Skeletal muscle tissue (tissue), 4 donors: Measurements from ENCODE around the gene POLD2. TPM values are rescaled to one million over a fixed set of nuclear protein-coding genes. Genes with fewer than 3 reads are reported as not detected.
A peak's percentile ranks its signal among the peaks of the same experiment; 100 is the strongest.

Experiments
- H3K27ac ChIP-seq: one replicate; pipeline ENCODE4 v1.7.0; 2013; ENCODE audit warnings: mild to moderate bottlenecking, low read depth, low read length, inconsistent platforms
- H3K27me3 ChIP-seq, 3 donors: one replicate each; pipeline ENCODE4 v1.7.0; 2013; ENCODE audit warnings: low read length in 3 of 3; ENCODE audit not compliant: control insufficient read depth in 3 of 3, insufficient read depth in 3 of 3
- H3K36me3 ChIP-seq, 3 donors: one replicate each; pipeline ENCODE4 v1.7.0; 2013; ENCODE audit warnings: low read length in 3 of 3; ENCODE audit not compliant: control insufficient read depth in 3 of 3, insufficient read depth in 3 of 3
- H3K4me1 ChIP-seq, 3 donors: one replicate each; pipeline ENCODE4 v1.7.0; 2013; ENCODE audit warnings: low read length in 3 of 3, mild to moderate bottlenecking in 3 of 3; ENCODE audit not compliant: control insufficient read depth in 3 of 3, insufficient read depth in 3 of 3
- H3K4me3 ChIP-seq, 3 donors: one replicate each; pipeline ENCODE4 v1.7.0; 2013; ENCODE audit warnings: low read length in 3 of 3
- H3K9ac ChIP-seq, 3 donors: one replicate each; pipeline ENCODE4 v1.7.0; 2013; ENCODE audit warnings: low read length in 3 of 3, mild to moderate bottlenecking in 3 of 3, moderate library complexity in 2 of 3, low read depth in 1 of 3
- H3K9me3 ChIP-seq, 3 donors: one replicate each; pipeline ENCODE4 v1.7.0; 2013; ENCODE audit warnings: low read length in 3 of 3; ENCODE audit not compliant: control insufficient read depth in 3 of 3
- total RNA-seq: library from RNA; depleted of rRNA; stranded (reverse); fragments of >200 nt; gene quantifications from one replicate; pipeline ENCODE4 v1.2.3, GENCODE V29; 2014
- donor health status: Osteomylitis.

Gene POLD2
- total RNA-seq, 1 donor from 2014 or later = 64.7 TPM

DNA sequence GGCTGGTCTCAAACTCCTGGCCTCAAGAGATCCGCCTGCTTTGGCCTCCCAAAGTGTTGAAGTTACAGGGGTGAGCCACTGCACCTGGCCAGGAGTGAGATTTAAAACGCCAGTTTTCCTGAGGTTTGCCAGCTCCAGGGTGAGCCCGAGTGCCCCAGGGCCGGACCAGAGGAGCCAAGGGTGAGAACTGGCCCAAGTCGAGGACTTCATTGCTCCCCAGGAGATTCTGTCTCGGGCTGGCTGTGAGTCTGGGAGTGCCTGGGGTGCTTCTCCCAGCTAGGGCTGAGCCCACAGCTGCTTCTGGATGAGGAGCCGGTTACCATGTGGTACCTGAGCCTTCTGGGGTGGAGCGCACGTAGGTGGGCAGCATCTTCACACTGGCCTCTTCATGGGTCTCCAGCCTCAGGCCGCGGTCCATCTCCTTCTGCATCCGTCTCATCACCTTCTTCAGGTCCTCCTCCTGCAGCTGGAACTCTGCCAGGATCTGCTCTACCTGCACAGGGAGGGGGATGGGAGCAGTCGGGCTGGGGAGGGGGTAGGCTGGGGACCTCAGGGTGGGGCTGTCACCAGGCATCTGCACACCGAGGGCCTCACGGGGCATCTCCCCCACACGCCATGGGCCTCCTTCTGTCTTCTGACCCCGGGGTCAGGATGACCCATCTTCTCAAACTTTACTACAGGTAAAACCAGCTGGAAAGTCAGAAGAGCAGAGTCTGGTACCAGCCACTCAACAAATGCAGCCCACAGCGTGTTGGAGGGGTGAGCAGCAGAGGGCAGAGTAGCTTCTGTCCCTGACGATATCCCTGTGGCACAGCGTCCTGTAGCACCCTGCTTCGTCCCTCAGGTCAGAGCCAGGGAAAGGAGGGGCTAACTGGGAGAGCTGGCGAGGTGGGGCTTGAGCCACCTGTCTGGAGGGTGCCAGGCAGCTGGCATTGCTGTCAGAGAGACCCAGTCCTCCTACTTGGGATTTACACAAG is 29.9 kb upstream of the POLD2 start:
- Histone ChIP-seq H3K27ac (no peak overlapping the region), H3K9ac (no peak overlapping the region), H3K4me3 (no peak overlapping the region), H3K9me3 (no peaks in the 10 kb centered on the region), H3K4me1 (peaks cover 0 to 10% (median 4%) of the 10 kb centered on the region in 3 donors), H3K27me3 (peaks cover 0 to 2% (median 0%) of the 10 kb centered on the region in 3 donors), H3K36me3 (no peaks in the 10 kb centered on the region)

DNA sequence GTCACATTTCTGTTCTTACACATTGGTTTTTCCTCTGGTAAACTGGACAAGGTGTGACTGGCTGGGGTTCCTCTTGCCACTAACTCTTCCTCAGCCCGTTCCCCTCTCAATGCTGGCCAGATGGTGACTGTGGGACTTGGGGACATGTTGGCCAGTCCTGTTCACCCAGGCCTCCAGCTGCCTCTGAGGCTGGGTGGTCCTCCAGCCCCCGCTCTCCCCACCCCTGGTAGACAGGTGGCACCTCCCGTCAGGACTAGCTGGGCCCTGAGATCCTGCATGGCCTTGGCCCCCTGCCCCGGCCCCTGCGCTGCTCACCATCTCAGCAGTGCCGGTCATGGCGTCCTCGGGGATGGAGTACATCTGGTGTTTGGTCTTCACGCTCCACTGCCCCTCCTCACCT is 28.6 kb upstream of the POLD2 start:
- H3K9ac ChIP-seq = no peak overlapping the region
- peaks cover 0 to 8% (median 7%) of the 10 kb centered on the region in 3 donors for H3K27me3 ChIP-seq
- H3K4me3 ChIP-seq = no peak overlapping the region
- no peaks in the 10 kb centered on the region for H3K9me3 ChIP-seq
- H3K27ac ChIP-seq = no peak overlapping the region
- no peaks in the 10 kb centered on the region for H3K36me3 ChIP-seq
- peaks cover 0 to 6% (median 3%) of the 10 kb centered on the region in 3 donors for H3K4me1 ChIP-seq

DNA sequence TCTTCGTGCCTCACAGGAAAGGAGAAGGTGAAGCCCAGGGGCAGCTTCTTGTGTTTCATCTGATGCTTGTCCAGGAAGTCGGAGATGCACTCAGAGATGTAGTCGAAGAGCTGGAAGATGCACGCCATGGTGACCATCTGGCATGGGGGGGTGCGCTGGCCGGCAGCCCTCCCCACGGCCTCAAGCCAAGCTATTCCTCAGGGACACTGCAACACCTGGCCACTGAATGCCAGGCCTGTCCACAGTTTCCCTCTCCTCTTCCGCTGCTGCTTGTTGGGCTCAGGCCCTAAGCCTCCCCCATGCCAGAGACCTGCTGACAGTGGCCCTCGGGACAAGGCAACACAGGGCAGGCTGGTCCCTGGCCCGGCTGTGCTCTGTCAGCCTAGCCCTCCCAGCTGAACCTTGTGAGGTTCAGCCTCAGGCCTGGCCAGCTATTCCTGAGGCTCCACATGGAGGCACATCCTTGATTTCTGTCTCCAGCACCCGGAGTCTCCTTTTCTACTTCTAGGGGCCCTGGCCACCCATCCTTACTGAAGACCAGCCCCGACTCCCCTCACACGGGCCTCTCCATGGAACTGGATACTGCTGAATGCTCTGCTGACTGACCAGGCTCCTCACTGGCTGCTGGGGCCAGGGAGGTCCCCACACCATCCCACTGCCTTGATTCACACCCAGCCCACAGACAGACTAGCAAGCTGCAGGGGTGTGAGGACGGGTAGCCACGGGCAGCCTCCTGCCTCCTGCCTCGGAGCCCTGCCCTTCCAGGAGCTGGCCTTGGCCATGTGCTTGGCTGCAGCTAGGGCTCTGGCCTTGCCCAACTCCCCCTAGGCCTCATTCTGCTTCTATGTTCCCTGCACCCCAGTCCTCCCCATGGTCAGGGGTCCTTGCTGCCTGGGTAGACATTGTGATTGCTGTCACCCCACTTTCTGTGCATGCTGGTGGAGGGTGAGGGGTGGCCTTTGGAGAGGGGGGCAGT is 27.9 kb upstream of the POLD2 start:
- no peak overlapping the region for H3K4me3 ChIP-seq
- H3K36me3 ChIP-seq = no peaks in the 10 kb centered on the region
- H3K9ac ChIP-seq = peak overlapping the region in 1 of 3 donors; percentile 8
- peaks cover 0 to 7% (median 6%) of the 10 kb centered on the region in 3 donors for H3K4me1 ChIP-seq
- no peaks in the 10 kb centered on the region for H3K9me3 ChIP-seq
- H3K27ac ChIP-seq = no peak overlapping the region
- peaks cover 3 to 8% (median 7%) of the 10 kb centered on the region in 3 donors for H3K27me3 ChIP-seq

DNA sequence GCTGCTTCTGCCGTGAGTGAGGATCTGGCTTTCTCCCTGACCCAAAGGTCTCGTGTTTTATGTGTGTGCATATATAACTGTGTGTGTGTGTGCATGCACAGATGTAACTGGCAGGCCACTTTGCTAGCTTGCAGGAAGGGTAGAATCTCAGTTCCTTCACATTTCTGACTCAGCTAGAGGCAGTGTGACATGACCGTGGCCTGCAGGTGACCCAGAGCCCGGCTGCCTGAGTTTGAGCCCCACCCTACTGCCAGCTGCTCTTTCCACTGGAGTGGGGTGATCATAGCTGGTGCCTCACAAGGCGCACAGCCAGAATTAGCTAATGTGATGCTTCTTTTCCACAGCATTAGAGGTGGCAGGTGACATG is 27.1 kb upstream of the POLD2 start:
- H3K27me3 ChIP-seq = peaks cover 5 to 11% (median 10%) of the 10 kb centered on the region in 3 donors
- H3K9me3 ChIP-seq = no peaks in the 10 kb centered on the region
- no peaks in the 10 kb centered on the region for H3K36me3 ChIP-seq
- H3K27ac ChIP-seq = no peak overlapping the region
- no peak overlapping the region for H3K4me3 ChIP-seq
- no peak overlapping the region for H3K9ac ChIP-seq
- peaks cover 0 to 11% (median 11%) of the 10 kb centered on the region in 3 donors for H3K4me1 ChIP-seq

DNA sequence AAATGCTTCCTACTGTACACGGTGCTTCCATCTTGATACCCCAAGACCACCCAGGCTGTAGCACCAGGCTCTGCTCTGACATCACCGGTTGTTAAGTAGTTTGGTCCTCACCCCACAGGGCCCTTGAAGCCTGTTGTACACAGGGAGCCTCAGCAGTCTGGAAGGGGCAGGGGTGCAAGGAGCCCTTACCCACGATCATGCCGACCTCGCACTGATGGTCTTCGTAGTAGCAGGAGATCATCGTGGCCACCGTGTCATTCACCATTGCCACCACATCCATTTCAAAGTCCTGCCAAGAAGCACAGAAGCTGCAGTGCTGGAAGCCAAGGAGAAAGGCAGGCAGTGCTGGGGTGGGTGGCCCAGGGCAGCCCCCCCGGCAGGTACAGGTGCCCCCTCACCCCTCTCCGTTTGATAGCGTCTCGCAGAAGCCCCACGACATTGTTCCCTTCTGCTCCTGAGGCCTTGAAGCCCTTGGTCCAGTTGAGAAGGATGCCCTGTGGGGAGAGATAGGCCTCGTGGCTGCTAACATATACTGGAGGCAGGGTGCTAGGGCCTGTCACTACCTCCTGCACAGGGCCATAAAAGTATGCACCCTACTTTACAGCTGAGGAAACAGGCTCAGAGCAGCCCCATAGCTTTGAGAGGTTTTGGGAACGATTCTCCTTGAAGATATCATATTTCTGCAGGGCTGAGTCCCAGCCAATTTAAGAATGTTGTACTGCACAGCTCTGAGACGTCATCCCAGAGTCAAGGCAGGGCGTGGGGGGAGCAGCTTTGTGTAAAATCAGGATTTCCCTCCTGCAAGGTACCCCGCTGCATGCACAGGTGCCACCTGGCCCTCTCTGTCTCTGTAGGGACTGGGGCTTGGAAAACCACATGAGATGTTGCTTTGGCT is 26.5 kb upstream of the POLD2 start:
- Histone ChIP-seq H3K9ac (no peak overlapping the region), H3K36me3 (no peaks in the 10 kb centered on the region), H3K9me3 (no peaks in the 10 kb centered on the region), H3K4me1 (peaks cover 0 to 15% (median 12%) of the 10 kb centered on the region in 3 donors), H3K4me3 (no peak overlapping the region), H3K27ac (no peak overlapping the region), H3K27me3 (peaks cover 11 to 17% (median 17%) of the 10 kb centered on the region in 3 donors)

DNA sequence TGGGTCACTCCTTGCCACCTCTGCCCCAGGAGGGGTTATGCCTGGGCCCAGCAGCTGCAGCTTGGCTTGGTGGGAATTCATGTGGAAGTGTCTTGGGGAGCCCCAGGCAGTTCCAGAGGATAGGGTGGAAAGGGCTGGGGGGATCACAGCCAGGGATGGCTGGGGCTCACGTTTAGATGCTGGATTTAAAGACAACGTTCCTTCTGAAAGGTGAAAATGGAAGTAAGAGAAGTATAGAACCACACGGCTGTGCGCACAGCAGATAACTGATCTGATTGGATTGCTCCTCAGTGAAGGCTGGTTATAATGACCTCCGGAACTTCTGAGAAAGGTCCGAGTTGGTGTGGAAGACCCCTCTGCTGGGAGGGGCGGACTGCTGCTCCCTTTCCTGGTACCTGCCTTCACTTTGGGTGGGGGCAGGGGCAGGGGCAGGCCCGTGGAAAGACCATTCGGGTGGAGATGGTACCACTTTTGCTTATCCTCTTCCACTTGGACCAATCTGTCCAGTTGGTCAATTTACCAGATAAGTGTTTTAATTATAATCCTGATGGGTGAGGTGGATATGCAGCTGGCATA is 25.7 kb upstream of the POLD2 start:
- H3K36me3 ChIP-seq = no peaks in the 10 kb centered on the region
- H3K9me3 ChIP-seq = no peaks in the 10 kb centered on the region
- no peak overlapping the region for H3K4me3 ChIP-seq
- H3K4me1 ChIP-seq = peaks cover 0 to 15% (median 12%) of the 10 kb centered on the region in 3 donors
- no peak overlapping the region for H3K9ac ChIP-seq
- H3K27me3 ChIP-seq = peaks cover 15 to 22% (median 20%) of the 10 kb centered on the region in 3 donors
- no peak overlapping the region for H3K27ac ChIP-seq

DNA sequence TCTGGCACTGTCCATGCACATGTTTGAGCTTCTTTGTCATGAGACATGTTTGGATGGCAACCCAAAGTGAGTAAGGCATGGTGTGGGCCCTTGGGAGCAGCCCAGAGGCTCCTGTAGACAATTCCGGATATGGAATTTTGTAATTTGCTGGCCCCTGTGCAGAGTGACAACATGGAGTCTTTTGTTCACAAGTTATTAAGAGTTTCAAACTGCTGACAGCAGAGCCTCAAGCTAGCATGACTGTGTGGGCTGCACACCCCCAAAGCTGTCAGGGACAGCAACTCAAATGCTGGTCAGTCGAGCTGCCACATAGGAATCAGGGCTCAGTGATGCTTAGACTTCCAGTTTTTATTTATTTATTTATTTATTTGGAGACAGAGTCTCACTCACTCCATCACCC is 24.8 kb upstream of the POLD2 start:
- Histone ChIP-seq H3K36me3 (no peaks in the 10 kb centered on the region), H3K4me3 (no peak overlapping the region), H3K4me1 (peaks cover 0 to 15% (median 12%) of the 10 kb centered on the region in 3 donors), H3K27me3 (peaks cover 15 to 22% (median 20%) of the 10 kb centered on the region in 3 donors), H3K9me3 (no peaks in the 10 kb centered on the region), H3K9ac (no peak overlapping the region), H3K27ac (no peak overlapping the region)

DNA sequence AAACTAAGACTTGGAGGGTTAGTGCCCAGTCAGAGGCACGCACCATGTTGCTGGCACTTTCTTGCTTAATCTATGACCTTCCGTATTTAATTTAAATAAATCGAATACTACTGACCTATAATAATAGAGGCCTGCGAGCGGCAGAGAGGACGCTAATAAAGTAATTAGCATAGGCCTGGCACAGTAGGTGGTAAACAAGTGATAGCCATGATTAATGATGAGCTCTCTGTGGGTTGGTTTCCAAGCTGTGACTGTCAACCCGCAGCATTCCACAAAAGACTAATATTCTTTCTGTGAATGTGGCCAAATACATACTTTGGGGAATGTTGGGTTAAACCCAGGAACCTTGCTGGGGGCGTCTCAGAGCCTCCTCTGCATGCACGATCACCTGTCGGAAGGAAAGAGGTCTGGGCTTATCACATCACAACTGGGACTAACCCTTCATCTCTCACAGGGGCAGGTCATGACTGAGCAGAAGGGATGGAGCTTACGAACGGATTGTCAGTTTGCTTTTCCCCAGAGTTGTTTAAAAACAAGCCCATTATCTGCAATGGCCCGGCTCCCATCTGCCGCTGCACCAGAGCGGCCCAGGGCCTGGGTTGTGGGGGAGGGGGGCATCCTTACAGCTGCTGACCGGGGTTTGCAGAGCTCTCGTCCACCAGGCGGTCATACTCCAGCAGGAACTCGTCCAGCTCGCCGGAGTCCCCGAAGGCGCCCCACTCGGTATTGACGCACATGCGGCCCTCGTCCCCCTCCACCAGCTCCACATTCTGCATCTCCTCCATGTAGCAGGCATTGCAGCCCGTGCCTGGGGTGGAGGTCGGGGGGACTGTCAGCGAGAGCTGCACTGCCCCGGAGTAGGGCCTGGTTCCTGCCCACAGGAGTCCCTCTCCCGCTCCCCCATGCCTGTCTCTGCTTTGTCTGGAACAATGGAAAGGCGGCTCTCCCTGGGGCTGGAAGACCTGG is 24.0 kb upstream of the POLD2 start:
- no peaks in the 10 kb centered on the region for H3K9me3 ChIP-seq
- peaks cover 0 to 15% (median 12%) of the 10 kb centered on the region in 3 donors for H3K4me1 ChIP-seq
- H3K9ac ChIP-seq = no peak overlapping the region
- no peak overlapping the region for H3K4me3 ChIP-seq
- H3K36me3 ChIP-seq = no peaks in the 10 kb centered on the region
- no peak overlapping the region for H3K27ac ChIP-seq
- H3K27me3 ChIP-seq = peaks cover 15 to 22% (median 20%) of the 10 kb centered on the region in 3 donors
